ENCODE data around the gene SNAI3. TPM values are rescaled to one million over a fixed set of nuclear protein-coding genes. Genes with fewer than 3 reads are reported as not detected.

SNAI3 gene
- total RNA-seq, 4 donors from 2014 or later = 0.94 to 2.0 (median 1.5) TPM

DNA sequence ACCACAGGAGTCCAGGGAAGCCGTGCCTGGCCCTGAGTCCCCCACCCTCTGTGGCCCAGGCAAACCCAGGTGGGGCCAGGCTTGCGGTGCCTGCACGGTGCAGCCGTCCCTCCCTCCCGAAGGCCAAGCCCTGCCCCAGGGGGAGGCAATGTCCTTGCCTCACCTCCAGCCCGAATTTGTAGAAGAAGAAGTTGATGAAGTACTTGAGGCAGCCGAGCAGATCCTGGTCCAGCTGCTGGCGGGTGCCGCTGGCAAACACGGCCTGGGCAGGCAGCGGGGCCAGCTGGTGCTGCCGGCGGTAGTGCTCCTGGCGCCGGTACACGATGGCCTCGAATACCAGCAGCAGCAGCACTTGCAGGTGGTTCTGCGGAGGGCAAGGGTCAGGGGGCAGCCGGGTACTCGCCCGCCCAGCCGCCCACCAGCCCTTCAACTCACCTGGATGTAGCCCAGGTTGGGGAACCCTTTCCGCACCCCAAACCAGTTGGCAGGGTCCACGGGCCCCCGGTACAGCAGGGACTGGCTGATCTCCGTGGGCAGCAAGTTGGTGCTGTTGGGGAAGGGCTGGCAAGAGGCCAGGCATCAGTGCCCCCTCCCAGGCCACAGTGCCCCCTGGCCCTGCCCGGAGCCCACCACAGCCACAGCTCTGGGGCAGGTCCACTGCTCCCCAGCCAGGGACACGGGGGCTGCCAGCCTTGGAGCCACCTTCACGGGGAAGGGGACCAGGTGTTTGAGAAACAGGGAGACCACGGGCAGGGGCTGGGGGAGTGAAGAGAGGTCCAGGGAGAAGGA lies 46.1 kb upstream of the SNAI3 start:
- TF ChIP-seq CTCF (IDR thresholded peaks at IDR 0.05; ENCODE audit: low read depth) = no peak

- no peak for TF ChIP-seq CTCF (IDR thresholded peaks at IDR 0.05; ENCODE audit: low read depth)
Observed at GRCh38 chr16:88731699-88732098, 45.4 kb upstream of the SNAI3 start.

DNA sequence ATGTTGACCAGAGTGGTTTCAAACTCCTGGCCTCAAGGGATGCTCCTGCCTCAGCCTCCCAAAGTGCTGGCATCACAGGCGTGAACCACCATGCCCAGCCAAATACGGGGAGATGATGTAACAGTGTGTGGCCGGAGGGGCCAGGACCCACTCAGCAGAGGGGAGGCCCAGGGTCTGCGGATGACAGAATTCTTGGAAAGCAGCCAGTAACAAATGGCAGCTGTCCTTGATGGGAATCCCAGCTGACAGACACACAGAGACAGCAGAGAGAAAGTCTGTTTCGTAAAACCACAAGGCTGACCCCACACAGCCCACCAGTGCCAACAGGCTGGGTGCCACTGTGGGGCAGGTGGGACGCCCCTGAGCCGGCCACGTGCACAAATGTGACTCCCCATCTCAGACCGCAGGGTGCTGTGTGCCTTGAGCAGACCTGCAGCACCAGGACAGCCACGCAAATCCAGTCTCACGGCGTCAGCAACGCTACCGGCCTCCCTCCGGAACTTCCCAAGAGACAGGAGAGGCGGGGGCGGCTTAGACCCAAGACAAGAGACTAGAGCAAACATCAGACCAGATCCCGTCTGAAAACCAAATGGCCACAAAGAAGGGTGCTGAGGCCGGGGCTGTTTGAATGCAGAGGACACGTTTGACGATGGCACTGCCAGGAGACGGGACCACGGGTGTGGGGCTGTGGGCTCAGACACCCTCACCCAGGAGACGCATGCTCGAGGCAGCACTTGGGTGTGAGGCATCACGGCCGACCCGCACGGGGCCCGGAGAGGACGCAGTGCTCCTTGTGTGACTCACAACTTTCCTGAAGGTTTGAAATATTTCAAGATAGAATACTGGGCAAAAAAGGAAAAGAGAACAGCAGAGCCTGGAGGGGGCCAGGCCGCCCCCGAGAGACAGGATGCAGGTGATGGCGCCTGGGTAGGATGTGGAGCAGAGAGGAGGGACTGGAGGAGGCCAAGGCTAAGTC lies 44.6 kb upstream of the SNAI3 start:
- TF ChIP-seq CTCF (IDR thresholded peaks at IDR 0.05; ENCODE audit: low read depth) = no peak

GRCh38 chr16:88727871-88728270 lies 41.6 kb upstream of the SNAI3 start:
- TF ChIP-seq CTCF (IDR thresholded peaks at IDR 0.05; ENCODE audit: low read depth) = no peak

GRCh38 chr16:88726981-88727380 lies 40.7 kb upstream of the SNAI3 start:
- no peak for TF ChIP-seq CTCF (IDR thresholded peaks at IDR 0.05; ENCODE audit: low read depth)

DNA sequence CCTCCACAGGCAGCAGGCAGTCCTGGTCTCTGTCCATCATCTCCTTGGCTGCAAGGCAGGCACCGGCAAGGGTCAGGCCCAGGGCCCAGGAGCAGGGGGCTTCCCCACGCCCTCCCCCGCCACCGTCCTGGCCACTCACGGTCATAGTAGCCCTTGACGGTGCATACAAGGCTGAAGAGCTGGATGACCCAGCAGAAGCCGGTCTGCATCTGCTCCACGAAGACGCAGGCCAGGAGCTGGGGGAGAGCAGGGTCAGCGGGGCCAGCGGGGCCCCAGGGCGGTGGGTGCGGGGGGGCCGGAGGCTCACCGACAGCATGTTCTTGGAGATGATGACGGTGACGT lies 40.1 kb upstream of the SNAI3 start:
- TF ChIP-seq CTCF (IDR thresholded peaks at IDR 0.05; ENCODE audit: low read depth) = no peak
